IMR-90 (cell line): Measurements from ENCODE around the gene WHRN. TPM values are rescaled to one million over a fixed set of nuclear protein-coding genes. Genes with fewer than 3 reads are reported as not detected.

Experiments used
- ATAC-seq: fragments of 200-7000 bp; cut with Tn5 transposase; 2 replicates; pipeline ENCODE4 v1.9.1; 2020; ENCODE audit warnings: low read depth, mild to moderate bottlenecking, moderate library complexity
- BruUV-seq: library from RNA; stranded (reverse); fragments of 400-500 nt; replicated peaks from 2 replicates; lab custom pipeline; 2021; lab: Mats Ljungman, UMichigan
- CTCF ChIA-PET: fragments of 300-600 bp; formaldehyde crosslinking; extraction: SDS; loops from one replicate; lab custom pipeline; 2021; ENCODE audit warnings: antibody characterized with exemption; lab: Yijun Ruan, JAX
- POLR2A ChIA-PET: fragments of 300-600 bp; sonication (Branson Sonifier 250); formaldehyde crosslinking; loops from one replicate; lab custom pipeline; 2022; ENCODE audit warnings: antibody characterized with exemption; ENCODE audit not compliant: unreplicated experiment; lab: Charles Lee
- DNase-seq: peaks from one replicate; pipeline ENCODE4 v3.0.0; 2013
- H2AFZ ChIP-seq: replicated peaks from 2 replicates; pipeline ENCODE3; 2013; ENCODE audit warnings: low read length, mild to moderate bottlenecking; ENCODE audit not compliant: poor library complexity
- H2AK5ac ChIP-seq: 2 replicates; pipeline ENCODE4 v1.6.1; 2013; ENCODE audit warnings: low read depth, low read length, inconsistent platforms
- H2AK9ac ChIP-seq: replicated peaks from 2 replicates; pipeline ENCODE3; 2013; ENCODE audit warnings: mild to moderate bottlenecking, low read depth, low read length, moderate library complexity; ENCODE audit not compliant: poor library complexity
- H2BK120ac ChIP-seq: 2 replicates; pipeline ENCODE4 v1.6.1; 2013; ENCODE audit warnings: low read depth, low read length, inconsistent platforms
- H2BK15ac ChIP-seq: 3 replicates; pipeline ENCODE4 v1.6.1; 2013; ENCODE audit warnings: low read depth, low read length, inconsistent platforms
- H2BK20ac ChIP-seq: 2 replicates; pipeline ENCODE4 v1.6.1; 2013; ENCODE audit warnings: low read depth, mild to moderate bottlenecking, inconsistent platforms, low read length, moderate library complexity
- H2BK5ac ChIP-seq: 2 replicates; pipeline ENCODE4 v1.6.1; 2013; ENCODE audit warnings: mild to moderate bottlenecking, low read depth, low read length, inconsistent platforms; ENCODE audit not compliant: poor library complexity, severe bottlenecking
- H3K14ac ChIP-seq: replicated peaks from 2 replicates; pipeline ENCODE4 v1.6.1; 2013; ENCODE audit warnings: low read depth, low read length, inconsistent platforms
- H3K18ac ChIP-seq: 2 replicates; pipeline ENCODE4 v1.6.1; 2013; ENCODE audit warnings: low read depth, low read length, control low read depth
- H3K23ac ChIP-seq: 2 replicates; pipeline ENCODE4 v1.6.1; 2013; ENCODE audit warnings: low read depth, low read length, inconsistent platforms
- H3K27ac ChIP-seq: 2 replicates; pipeline ENCODE4 v1.5.1; 2013; ENCODE audit warnings: mild to moderate bottlenecking, control low read depth, low read length; ENCODE audit not compliant: insufficient read depth
- H3K27me3 ChIP-seq: 2 replicates; pipeline ENCODE4 v1.6.1; 2013; ENCODE audit warnings: low read length; ENCODE audit not compliant: control insufficient read depth, insufficient read depth
- H3K36me3 ChIP-seq: 2 replicates; pipeline ENCODE4 v1.6.1; 2013; ENCODE audit warnings: low read length, mixed read lengths; ENCODE audit not compliant: control insufficient read depth, insufficient read depth
- H3K4ac ChIP-seq: 2 replicates; pipeline ENCODE4 v1.6.1; 2013; ENCODE audit warnings: low read depth, low read length, inconsistent platforms
- H3K4me1 ChIP-seq: 2 replicates; pipeline ENCODE4 v1.6.1; 2013; ENCODE audit warnings: low read length, mixed read lengths; ENCODE audit not compliant: control insufficient read depth, insufficient read depth
- H3K4me2 ChIP-seq: 2 replicates; pipeline ENCODE4 v1.6.1; 2013; ENCODE audit warnings: low read depth, mild to moderate bottlenecking, control low read depth, low read length, moderate library complexity
- H3K4me3 ChIP-seq: 2 replicates; pipeline ENCODE4 v1.5.1; 2013; ENCODE audit warnings: low read depth, mild to moderate bottlenecking, control low read depth, low read length, moderate library complexity; ENCODE audit not compliant: insufficient read depth
- H3K56ac ChIP-seq: 2 replicates; pipeline ENCODE4 v1.6.1; 2013; ENCODE audit warnings: low read length, inconsistent platforms; ENCODE audit not compliant: insufficient read depth; ENCODE audit errors: extremely low read depth
- H3K79me1 ChIP-seq, 2 experiments: 2 replicates each; pipeline ENCODE4 v1.6.1; 2013; ENCODE audit warnings: low read length in 2 of 2, inconsistent platforms in 1 of 2, low read depth in 1 of 2
- H3K9ac ChIP-seq: 2 replicates; pipeline ENCODE4 v1.6.1; 2013; ENCODE audit warnings: low read depth, low read length, control low read depth
- H3K9me1 ChIP-seq: 2 replicates; pipeline ENCODE4 v1.6.1; 2013; ENCODE audit warnings: low read length, inconsistent platforms; ENCODE audit not compliant: insufficient read depth
- H3K9me3 ChIP-seq: 2 replicates; pipeline ENCODE4 v1.6.1; 2013; ENCODE audit warnings: low read length; ENCODE audit not compliant: control insufficient read depth, insufficient read depth
- H4K20me1 ChIP-seq: 2 replicates; pipeline ENCODE4 v1.6.1; 2013; ENCODE audit warnings: low read length, inconsistent platforms; ENCODE audit not compliant: insufficient read depth
- H4K5ac ChIP-seq: 2 replicates; pipeline ENCODE4 v1.6.1; 2013; ENCODE audit warnings: mild to moderate bottlenecking, low read depth, low read length, control low read depth
- H4K8ac ChIP-seq, 2 experiments: 2 replicates each; pipeline ENCODE4 v1.6.1; 2013; ENCODE audit warnings: low read depth in 2 of 2, low read length in 2 of 2, control low read depth in 1 of 2, inconsistent platforms in 1 of 2
- H4K91ac ChIP-seq: 2 replicates; pipeline ENCODE4 v1.6.1; 2013; ENCODE audit warnings: low read depth, low read length, inconsistent platforms; ENCODE audit not compliant: insufficient read depth
- FOS ChIP-seq: fragments of 150-350 bp; IDR thresholded peaks from 2 replicates; pipeline ENCODE4 v1.6.1; 2016; ENCODE audit warnings: low read depth, low read length
- MAFK ChIP-seq: IDR thresholded peaks from 2 replicates; pipeline ENCODE4 v1.6.1; 2012; ENCODE audit warnings: low read depth, low read length, improper control_type of control experiment
- MXI1 ChIP-seq: IDR thresholded peaks from 2 replicates; pipeline ENCODE4 v1.6.1; 2012; ENCODE audit warnings: low read depth, mild to moderate bottlenecking, low read length, moderate library complexity, borderline replicate concordance
- POLR2A ChIP-seq: IDR thresholded peaks from 2 replicates; pipeline ENCODE4 v1.6.1; 2012; ENCODE audit warnings: mild to moderate bottlenecking, low read depth, low read length
- RCOR1 ChIP-seq: IDR thresholded peaks from 2 replicates; pipeline ENCODE4 v1.6.1; 2012; ENCODE audit warnings: mild to moderate bottlenecking, low read length, improper control_type of control experiment; ENCODE audit not compliant: insufficient replicate concordance
- SMC3 ChIP-seq: fragments of 150-350 bp; IDR thresholded peaks from 2 replicates; pipeline ENCODE4 v1.6.1; 2016; ENCODE audit warnings: low read depth, mild to moderate bottlenecking, antibody characterized with exemption, low read length, moderate library complexity
- WGBS, 2 experiments: methylation state at CpG; one replicate each; pipeline versions ENCODE4 v1.1.5 to v1.1.7; 2013; ENCODE audit warnings: missing lambda C conversion rate in 2 of 2; ENCODE audit not compliant: insufficient read length in 1 of 2; ENCODE audit errors: extremely low coverage in 2 of 2; 5-methylcytosine and 5-hydroxymethylcytosine counted together
- dilution Hi-C: fragments of 300-500 bp; cut with HindIII; formaldehyde crosslinking; loops from one replicate; pipeline ENCODE4 v1.14.3; 2018; ENCODE audit warnings: low sequenced_read_pairs; ENCODE audit not compliant: unreplicated experiment
- in situ Hi-C: fragments of 300-500 bp; cut with MboI; formaldehyde crosslinking; loops from 3 replicates; pipeline ENCODE4 v1.14.3; 2019; ENCODE audit warnings: low sequenced_read_pairs, inconsistent platforms, mixed read lengths
- intact Hi-C: fragments of 100-400 bp; cut with micrococcal nuclease; formaldehyde crosslinking; loops from 2 replicates; pipeline ENCODE4 v1.10.0; 2022
- polyA plus RNA-seq, 3 experiments: library from polyadenylated mRNA; depleted of rRNA; stranded (reverse); fragments of >200 nt; gene quantifications; 2 replicates each; pipeline ENCODE4 v1.2.3, GENCODE V29; 2012; ENCODE audit warnings: low replicate concordance in 1 of 3
- total RNA-seq: library from RNA; depleted of rRNA; stranded (reverse); fragments of >200 nt; gene quantifications from 2 replicates; pipeline ENCODE4 v1.2.3, GENCODE V29; 2012
- TF ChIP-seq, protein P1 (sequence below): conservative IDR thresholded peaks from 2 replicates; pipeline ENCODE4 v1.5.1; 2012; ENCODE audit warnings: mild to moderate bottlenecking, low read depth, low read length, improper control_type of control experiment
- TF ChIP-seq, protein P2 (sequence below): fragments of 150-350 bp; IDR thresholded peaks from 2 replicates; pipeline ENCODE4 v1.6.1; 2017; ENCODE audit warnings: mild to moderate bottlenecking, antibody characterized with exemption, low read length, low read depth

Gene WHRN
- total and polyA plus RNA-seq, 2 of the 4 experiments (the other 2 are of a cell fraction), result 0.18 to 2.6 TPM

DNA sequence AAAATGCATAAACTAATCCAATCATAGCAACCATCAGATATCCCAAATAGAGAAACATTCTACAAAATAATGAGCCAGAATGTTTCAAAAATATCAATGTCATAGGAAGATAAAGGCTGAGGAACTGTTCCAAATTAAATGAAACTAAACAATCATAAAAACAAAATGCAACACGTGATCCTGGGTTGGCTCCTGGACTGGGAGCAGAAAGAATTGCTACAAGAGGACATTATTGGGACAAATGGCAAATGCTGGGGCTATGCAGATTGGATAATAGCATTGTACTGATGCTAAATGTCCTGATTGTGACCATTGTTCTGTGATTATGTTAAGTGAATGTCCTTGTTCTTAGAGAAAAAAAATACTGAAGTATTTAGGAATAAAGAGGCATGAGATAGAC, 63.3 kb downstream of the WHRN start:
- ATAC-seq, result no peak
- no peak overlapping the region for H3K4ac ChIP-seq
- H3K23ac ChIP-seq, result no peak overlapping the region
- H4K8ac ChIP-seq, result no peak overlapping the region
- no peak overlapping the region for H2BK120ac ChIP-seq
- TF ChIP-seq FOS (no peak), RCOR1 (no peak), SMC3 (no peak), MXI1 (no peak), MAFK (no peak), POLR2A (no peak)
- TF ChIP-seq, protein P1, sequence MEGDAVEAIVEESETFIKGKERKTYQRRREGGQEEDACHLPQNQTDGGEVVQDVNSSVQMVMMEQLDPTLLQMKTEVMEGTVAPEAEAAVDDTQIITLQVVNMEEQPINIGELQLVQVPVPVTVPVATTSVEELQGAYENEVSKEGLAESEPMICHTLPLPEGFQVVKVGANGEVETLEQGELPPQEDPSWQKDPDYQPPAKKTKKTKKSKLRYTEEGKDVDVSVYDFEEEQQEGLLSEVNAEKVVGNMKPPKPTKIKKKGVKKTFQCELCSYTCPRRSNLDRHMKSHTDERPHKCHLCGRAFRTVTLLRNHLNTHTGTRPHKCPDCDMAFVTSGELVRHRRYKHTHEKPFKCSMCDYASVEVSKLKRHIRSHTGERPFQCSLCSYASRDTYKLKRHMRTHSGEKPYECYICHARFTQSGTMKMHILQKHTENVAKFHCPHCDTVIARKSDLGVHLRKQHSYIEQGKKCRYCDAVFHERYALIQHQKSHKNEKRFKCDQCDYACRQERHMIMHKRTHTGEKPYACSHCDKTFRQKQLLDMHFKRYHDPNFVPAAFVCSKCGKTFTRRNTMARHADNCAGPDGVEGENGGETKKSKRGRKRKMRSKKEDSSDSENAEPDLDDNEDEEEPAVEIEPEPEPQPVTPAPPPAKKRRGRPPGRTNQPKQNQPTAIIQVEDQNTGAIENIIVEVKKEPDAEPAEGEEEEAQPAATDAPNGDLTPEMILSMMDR, result no peak
- TF ChIP-seq, protein P2, sequence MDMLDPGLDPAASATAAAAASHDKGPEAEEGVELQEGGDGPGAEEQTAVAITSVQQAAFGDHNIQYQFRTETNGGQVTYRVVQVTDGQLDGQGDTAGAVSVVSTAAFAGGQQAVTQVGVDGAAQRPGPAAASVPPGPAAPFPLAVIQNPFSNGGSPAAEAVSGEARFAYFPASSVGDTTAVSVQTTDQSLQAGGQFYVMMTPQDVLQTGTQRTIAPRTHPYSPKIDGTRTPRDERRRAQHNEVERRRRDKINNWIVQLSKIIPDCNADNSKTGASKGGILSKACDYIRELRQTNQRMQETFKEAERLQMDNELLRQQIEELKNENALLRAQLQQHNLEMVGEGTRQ, result no peak
- no peak overlapping the region for H2BK5ac ChIP-seq
- no peak overlapping the region for H3K9ac ChIP-seq
- no peak overlapping the region for H2BK15ac ChIP-seq
- dilution Hi-C loops (no loop called here), in situ Hi-C loops (loop anchor here (25.0 kb wide), 1 partner anchor 1070 kb away; no protein-coding TSS in a partner anchor), intact Hi-C loops (no loop called here)
- no peaks in the 10 kb centered on the region for H3K79me1 ChIP-seq
- BruUV-seq, result no TSS peak
- no peak for DNase-seq
- peaks cover 5% of the 10 kb centered on the region; the same call in 1 of the 2 replicates for H3K9me1 ChIP-seq
- H2AK5ac ChIP-seq, result no peak overlapping the region
- no peak overlapping the region for H3K4me3 ChIP-seq
- no peak overlapping the region for H3K56ac ChIP-seq
- H2AFZ ChIP-seq, result no peak overlapping the region
- ChIA-PET CTCF (no interaction called here), POLR2A (no interaction called here)
- no peak overlapping the region for H4K5ac ChIP-seq
- H3K27ac ChIP-seq, result no peak overlapping the region
- H3K18ac ChIP-seq, result no peak overlapping the region
- no peak overlapping the region for H4K91ac ChIP-seq
- no peak overlapping the region for H3K14ac ChIP-seq
- peaks cover 5% of the 10 kb centered on the region; the same call in 1 of the 2 replicates for H3K4me1 ChIP-seq
- no peak overlapping the region for H2AK9ac ChIP-seq
- WGBS, 2 experiments, result no CpG with 5 or more reads among the region's 1 CpG
- no peaks in the 10 kb centered on the region for H3K9me3 ChIP-seq
- no peaks in the 10 kb centered on the region for H3K36me3 ChIP-seq
- H2BK20ac ChIP-seq, result no peak overlapping the region
- no peaks in the 10 kb centered on the region for H3K27me3 ChIP-seq
- H4K20me1 ChIP-seq, result no peaks in the 10 kb centered on the region
- no peak overlapping the region for H3K4me2 ChIP-seq
